Gastrocnemius medialis (tissue), 4 donors: ENCODE data around the gene WWOX.

Source experiments
- CTCF ChIP-seq, 5 experiments: fragments of 450-650 bp in 3 of 5; fragments of 200-600 bp in 2 of 5; sonication (generic) in 2 of 5; IDR thresholded peaks in 4 of 5; conservative IDR thresholded peaks in 1 of 5; 1 replicate in 4 of 5; 2 replicates in 1 of 5; pipeline ENCODE4 v1.5.1; 2016 to 2019; ENCODE audit warnings: antibody characterized with exemption in 5 of 5, mild to moderate bottlenecking in 3 of 5, moderate library complexity in 3 of 5
- POLR2A ChIP-seq, 2 donors: fragments of 450-650 bp; IDR thresholded peaks; one replicate each; pipeline ENCODE4 v1.6.1; 2017; ENCODE audit warnings: antibody characterized with exemption in 2 of 2, mild to moderate bottlenecking in 2 of 2, moderate library complexity in 2 of 2

- no peak for TF ChIP-seq POLR2A (IDR thresholded peaks at IDR 0.05)
- no peak for TF ChIP-seq CTCF (IDR thresholded peaks at IDR 0.05 in 4 of 5, conservative IDR thresholded peaks at IDR 0.05 in 1 of 5)
Observed at GRCh38 chr16:78791011-78791410, 691.6 kb downstream of the WWOX start.
